Fibroblast of the aortic adventitia (primary cell): ENCODE measurements around the gene CHST12. TPM values are rescaled to one million over a fixed set of nuclear protein-coding genes. Genes with fewer than 3 reads are reported as not detected.

Experiments
- DNase-seq: peaks from one replicate; pipeline ENCODE4 v3.0.0-alpha.2; 2010; ENCODE audit warnings: low read depth
- H3K4me3 ChIP-seq: 2 replicates; pipeline ENCODE4 v1.5.1; 2011; ENCODE audit warnings: low read depth, mild to moderate bottlenecking, control low read depth, low read length, moderate library complexity
- total RNA-seq: library from RNA; depleted of rRNA; stranded (reverse); fragments of >200 nt; gene quantifications from 2 replicates; pipeline ENCODE4 v1.2.3, GENCODE V29; 2012; ENCODE audit warnings: low replicate concordance
- TF ChIP-seq, protein P1 (sequence below): IDR thresholded peaks from 2 replicates; pipeline ENCODE4 v1.5.1; 2011; ENCODE audit warnings: mild to moderate bottlenecking, low read length, control low read depth, inconsistent platforms; ENCODE audit not compliant: insufficient read depth

CHST12 gene
- total RNA-seq, 1 donor, result 4.2 TPM

- DNase-seq, result no peak
- TF ChIP-seq, protein P1, sequence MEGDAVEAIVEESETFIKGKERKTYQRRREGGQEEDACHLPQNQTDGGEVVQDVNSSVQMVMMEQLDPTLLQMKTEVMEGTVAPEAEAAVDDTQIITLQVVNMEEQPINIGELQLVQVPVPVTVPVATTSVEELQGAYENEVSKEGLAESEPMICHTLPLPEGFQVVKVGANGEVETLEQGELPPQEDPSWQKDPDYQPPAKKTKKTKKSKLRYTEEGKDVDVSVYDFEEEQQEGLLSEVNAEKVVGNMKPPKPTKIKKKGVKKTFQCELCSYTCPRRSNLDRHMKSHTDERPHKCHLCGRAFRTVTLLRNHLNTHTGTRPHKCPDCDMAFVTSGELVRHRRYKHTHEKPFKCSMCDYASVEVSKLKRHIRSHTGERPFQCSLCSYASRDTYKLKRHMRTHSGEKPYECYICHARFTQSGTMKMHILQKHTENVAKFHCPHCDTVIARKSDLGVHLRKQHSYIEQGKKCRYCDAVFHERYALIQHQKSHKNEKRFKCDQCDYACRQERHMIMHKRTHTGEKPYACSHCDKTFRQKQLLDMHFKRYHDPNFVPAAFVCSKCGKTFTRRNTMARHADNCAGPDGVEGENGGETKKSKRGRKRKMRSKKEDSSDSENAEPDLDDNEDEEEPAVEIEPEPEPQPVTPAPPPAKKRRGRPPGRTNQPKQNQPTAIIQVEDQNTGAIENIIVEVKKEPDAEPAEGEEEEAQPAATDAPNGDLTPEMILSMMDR, result no peak
- no peak overlapping the region for H3K4me3 ChIP-seq
Observed at GRCh38 chr7:2371329-2371728, 32.1 kb upstream of the CHST12 start.

DNA sequence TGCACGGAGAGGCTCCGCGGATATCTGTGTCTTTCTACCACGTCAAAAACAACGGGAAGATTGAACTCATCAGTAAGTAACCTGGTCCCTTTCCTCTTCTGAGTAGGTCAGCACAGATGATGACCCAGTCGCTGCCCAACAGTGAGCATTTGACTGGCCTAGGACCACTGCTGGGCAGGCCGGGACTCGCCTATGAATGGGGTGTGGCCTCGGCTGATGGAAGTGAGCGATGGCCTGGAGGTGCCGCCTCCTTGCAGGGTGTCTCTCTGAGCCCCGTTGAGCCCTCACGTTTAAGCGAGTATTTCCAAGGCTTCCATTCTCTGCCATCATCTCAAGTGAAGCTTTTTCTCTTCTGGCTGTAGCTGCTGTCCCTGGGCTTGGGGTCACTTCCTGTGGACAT is 30.7 kb upstream of the CHST12 start:
- no peak for DNase-seq
- H3K4me3 ChIP-seq, result no peak overlapping the region
- TF ChIP-seq, protein P1, result no peak

DNA sequence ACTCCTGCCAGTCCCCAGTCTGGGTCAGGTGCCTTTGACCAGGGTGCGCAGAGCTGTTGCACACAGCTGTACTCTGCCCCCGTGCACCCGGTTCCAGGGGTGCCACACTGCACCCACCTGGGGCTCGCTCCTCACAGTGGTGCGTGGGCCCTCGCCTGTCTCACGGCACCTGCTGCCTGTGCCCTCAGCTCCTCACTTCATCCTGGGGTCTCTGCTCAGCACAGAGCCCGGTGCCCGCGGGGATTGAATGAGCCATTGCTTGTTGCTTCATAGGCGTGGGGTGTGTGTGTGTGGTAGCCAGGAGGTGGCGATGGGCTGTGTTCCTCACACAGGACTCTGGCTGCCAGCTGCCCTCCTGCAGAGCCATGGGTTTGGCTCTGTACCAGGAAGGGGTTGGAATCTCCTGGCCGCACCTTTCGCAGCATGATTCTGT is 30.3 kb upstream of the CHST12 start:
- no peak for DNase-seq
- no peak overlapping the region for H3K4me3 ChIP-seq
- TF ChIP-seq, protein P1, result no peak

DNA sequence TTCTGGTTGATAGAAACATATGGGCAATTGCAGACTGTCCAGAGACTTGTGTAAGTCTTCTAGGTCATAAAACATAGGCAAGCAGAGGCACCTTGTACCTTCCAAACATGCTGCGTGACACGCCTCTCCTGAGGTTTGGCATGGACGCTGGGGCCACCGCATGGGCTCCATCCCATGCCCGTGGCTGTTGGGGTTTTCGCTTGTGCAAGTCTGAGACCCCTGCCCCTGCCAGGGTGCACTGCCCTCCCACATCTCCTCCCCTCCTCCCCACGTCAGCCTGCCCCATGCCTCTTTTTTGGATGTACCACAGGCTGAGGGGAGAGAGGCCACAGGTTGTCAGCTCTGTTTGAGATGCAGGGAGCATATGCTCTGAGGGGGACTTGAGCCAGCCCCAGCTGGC is 29.8 kb upstream of the CHST12 start:
- TF ChIP-seq, protein P1, result no peak
- H3K4me3 ChIP-seq, result no peak overlapping the region
- no peak for DNase-seq

DNA sequence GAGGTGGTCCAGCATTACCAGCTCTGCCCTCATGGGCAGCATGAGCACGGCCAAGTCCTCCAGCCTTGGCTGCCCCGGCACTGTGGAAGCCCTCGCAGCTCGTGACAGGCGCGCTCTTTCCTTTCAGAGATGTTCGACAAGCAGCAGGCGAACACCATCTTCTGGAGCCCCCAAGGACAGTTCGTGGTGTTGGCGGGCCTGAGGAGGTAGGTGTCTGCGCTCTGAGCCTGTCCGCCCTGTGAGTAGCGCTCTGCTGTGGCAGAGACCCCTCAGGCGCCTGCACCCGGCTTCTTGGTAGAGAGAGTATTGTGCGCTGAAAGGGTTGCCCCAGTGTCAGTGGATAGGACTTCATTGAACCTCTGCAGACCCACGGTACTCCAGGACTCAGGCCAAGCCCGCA is 29.0 kb upstream of the CHST12 start:
- H3K4me3 ChIP-seq, result no peak overlapping the region
- no peak for DNase-seq
- TF ChIP-seq, protein P1, result no peak

DNA sequence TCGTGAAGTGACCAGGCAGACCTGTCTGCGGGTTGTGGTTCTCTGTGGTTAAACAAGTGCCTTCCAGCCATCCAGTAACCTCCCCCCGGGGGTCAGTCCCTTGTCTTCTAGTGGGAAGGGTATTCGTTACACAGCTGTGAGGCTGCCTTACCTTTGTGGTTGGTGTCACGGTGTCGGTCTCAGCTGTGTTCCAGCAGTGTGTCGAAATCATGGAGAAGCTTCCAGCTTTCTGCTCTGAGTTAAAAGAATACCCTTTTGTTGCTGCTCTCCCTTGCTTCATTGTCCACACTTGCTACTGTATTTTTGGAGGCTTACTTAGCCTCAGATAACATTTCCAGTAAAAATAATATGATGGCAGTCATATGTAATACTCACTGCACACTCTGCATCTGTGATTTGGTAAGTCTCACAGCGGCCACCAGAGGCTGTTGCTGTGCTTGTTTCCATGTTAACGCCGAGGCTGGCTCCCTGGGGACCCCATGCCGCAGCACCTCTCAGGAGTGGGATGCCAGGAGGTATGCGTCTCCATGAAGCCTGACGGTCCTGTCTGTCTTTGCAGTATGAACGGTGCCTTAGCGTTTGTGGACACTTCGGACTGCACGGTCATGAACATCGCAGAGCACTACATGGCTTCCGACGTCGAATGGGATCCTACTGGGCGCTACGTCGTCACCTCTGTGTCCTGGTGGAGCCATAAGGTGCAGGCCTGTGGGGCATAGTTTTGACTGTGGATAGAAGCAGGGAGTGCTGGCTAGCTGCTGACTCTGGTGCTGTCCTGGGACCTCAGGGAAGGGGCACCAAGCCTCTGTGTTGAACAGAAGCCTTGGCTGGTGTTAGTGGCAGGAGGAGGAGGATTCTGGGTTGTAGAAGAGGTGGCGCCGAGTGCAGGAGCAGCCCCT is 28.3 kb upstream of the CHST12 start:
- no peak overlapping the region for H3K4me3 ChIP-seq
- no peak for DNase-seq
- TF ChIP-seq, protein P1, result no peak
